Measurements from ENCODE around the gene CYP2U1. TPM values are rescaled to one million over a fixed set of nuclear protein-coding genes. Genes with fewer than 3 reads are reported as not detected.
A peak's percentile ranks its signal among the peaks of the same experiment; 100 is the strongest.

Gene CYP2U1
- total and polyA plus RNA-seq, 9 of the 15 experiments (the other 6 are each of a cell fraction or from before 2014, with no cell fraction given) = 0.03 to 0.15 (median 0.07) TPM

DNA sequence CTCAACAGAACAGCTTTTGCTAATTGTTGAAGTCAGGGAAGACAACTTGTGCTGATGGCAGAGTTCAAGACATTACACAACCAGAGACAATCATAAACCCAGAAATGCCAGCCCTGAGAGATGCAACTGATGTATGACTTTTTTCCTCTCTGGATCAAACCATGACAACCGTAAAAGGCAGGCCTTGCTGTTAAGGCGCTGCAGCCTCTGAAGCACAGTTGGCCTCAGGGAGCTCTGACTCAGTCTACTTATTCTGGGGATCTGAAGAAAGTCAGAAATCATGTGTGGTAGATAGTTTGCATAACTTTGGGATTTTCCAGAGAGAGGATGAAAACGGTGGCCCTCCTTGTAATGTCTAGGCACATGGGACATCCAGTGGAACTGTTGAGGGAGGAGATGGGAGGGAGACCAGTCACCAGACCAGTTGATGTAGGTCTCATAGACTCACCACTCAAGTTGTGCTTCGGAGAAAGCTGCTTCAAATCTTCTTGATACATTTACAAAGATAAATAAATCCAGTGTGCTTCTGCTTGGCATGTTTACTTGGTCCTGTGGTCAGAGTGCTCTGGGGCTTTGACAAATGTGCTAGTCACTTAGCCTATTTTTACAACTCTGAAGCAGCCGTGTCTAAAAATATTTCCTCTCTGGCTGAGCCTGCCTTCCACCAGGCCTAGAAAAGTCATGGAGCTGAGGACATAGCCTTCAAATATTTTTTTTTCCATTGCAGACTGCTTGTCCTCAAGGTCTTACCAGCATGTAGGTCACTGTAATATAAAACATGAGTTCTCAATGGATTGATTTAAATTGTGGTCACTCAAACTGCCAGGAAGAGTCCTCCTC is 65.8 kb downstream of the CYP2U1 start:
- CTCF ChIA-PET (ENCODE audit: low intra/inter-chr PET ratio) = no interaction called here
- Histone ChIP-seq H3K4me3 (no peak overlapping the region), H3K4me2 (ENCODE audit: insufficient read depth, low read length) (no peak overlapping the region), H3K9ac (ENCODE audit: insufficient read depth in 1 of 2, low read depth in 2 of 2, low read length in 2 of 2) (peak overlapping the region in 1 of 2 experiments; percentile 59; a peak in 1 of 4 replicates), H4K20me1 (replicated peaks; ENCODE audit: control insufficient read depth, insufficient read depth, low read length) (no peaks in the 10 kb centered on the region; the same call in 1 of the 2 replicates), H3K36me3 (ENCODE audit: control insufficient read depth, insufficient read depth, low read length) (peaks cover 37% of the 10 kb centered on the region), H3K79me2 (ENCODE audit: control insufficient read depth, insufficient read depth, low read length) (peaks cover 66% of the 10 kb centered on the region), H3K9me3 (replicated peaks; ENCODE audit: control insufficient read depth, insufficient read depth, low read depth, low read length) (no peaks in the 10 kb centered on the region), H3K4me1 (replicated peaks in 1 of 2; ENCODE audit: control insufficient read depth in 2 of 2, insufficient read depth in 2 of 2, low read length in 2 of 2) (peaks cover 3 to 53% of the 10 kb centered on the region in 2 experiments), H3K27me3 (ENCODE audit: control insufficient read depth in 2 of 2, insufficient read depth in 2 of 2, low read length in 2 of 2) (no peaks in the 10 kb centered on the region), H2AFZ (ENCODE audit: low read depth, low read length) (no peak overlapping the region), H3K9me1 (ENCODE audit: control insufficient read depth, insufficient read depth, low read length) (no peaks in the 10 kb centered on the region), H3K27ac (ENCODE audit: extremely low read depth, low read depth, low read length) (peak overlapping the region; percentile 17; the same call in 1 of the 3 replicates)
- in situ Hi-C loops (cut with MboI) = no loop called here
- TF ChIP-seq, protein P1, sequence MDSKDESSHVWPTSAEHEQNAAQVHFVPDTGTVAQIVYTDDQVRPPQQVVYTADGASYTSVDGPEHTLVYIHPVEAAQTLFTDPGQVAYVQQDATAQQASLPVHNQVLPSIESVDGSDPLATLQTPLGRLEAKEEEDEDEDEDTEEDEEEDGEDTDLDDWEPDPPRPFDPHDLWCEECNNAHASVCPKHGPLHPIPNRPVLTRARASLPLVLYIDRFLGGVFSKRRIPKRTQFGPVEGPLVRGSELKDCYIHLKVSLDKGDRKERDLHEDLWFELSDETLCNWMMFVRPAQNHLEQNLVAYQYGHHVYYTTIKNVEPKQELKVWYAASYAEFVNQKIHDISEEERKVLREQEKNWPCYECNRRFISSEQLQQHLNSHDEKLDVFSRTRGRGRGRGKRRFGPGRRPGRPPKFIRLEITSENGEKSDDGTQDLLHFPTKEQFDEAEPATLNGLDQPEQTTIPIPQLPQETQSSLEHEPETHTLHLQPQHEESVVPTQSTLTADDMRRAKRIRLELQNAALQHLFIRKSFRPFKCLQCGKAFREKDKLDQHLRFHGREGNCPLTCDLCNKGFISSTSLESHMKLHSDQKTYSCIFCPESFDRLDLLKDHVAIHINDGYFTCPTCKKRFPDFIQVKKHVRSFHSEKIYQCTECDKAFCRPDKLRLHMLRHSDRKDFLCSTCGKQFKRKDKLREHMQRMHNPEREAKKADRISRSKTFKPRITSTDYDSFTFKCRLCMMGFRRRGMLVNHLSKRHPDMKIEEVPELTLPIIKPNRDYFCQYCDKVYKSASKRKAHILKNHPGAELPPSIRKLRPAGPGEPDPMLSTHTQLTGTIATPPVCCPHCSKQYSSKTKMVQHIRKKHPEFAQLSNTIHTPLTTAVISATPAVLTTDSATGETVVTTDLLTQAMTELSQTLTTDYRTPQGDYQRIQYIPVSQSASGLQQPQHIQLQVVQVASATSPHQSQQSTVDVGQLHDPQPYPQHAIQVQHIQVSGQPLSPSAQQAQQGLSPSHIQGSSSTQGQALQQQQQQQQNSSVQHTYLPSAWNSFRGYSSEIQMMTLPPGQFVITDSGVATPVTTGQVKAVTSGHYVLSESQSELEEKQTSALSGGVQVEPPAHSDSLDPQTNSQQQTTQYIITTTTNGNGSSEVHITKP (IDR thresholded peaks at IDR 0.05; ENCODE audit: partially characterized antibody) = peak; percentile 65
- no peak for TF ChIP-seq POLR2G (IDR thresholded peaks at IDR 0.05; ENCODE audit: low read depth, low read length)
- FAIRE-seq (no peak), DNase-seq (ENCODE audit: extremely low read depth in 1 of 4, low spot score in 3 of 4) (no peak), ATAC-seq (no peak)
- intact Hi-C loops (cut with micrococcal nuclease) = no loop called here
- POLR2A ChIA-PET = no interaction called here
- BruUV-seq (replicated peaks) = no TSS peak
- WGBS (ENCODE audit: insufficient coverage, low coverage, missing lambda C conversion rate) = 66% methylated on average over 5 of the region's 5 CpGs
